HG03558 (cell line): Measurements from ENCODE around the gene LSM7.

Experiments
- ATAC-seq: cut with Tn5 transposase; IDR thresholded peaks from one replicate; pipeline ENCODE4 v1.9.1; 2021; ENCODE audit warnings: moderate number of reproducible peaks; ENCODE audit not compliant: unreplicated experiment; ENCODE audit errors: extremely low read depth

LSM7 gene

DNA sequence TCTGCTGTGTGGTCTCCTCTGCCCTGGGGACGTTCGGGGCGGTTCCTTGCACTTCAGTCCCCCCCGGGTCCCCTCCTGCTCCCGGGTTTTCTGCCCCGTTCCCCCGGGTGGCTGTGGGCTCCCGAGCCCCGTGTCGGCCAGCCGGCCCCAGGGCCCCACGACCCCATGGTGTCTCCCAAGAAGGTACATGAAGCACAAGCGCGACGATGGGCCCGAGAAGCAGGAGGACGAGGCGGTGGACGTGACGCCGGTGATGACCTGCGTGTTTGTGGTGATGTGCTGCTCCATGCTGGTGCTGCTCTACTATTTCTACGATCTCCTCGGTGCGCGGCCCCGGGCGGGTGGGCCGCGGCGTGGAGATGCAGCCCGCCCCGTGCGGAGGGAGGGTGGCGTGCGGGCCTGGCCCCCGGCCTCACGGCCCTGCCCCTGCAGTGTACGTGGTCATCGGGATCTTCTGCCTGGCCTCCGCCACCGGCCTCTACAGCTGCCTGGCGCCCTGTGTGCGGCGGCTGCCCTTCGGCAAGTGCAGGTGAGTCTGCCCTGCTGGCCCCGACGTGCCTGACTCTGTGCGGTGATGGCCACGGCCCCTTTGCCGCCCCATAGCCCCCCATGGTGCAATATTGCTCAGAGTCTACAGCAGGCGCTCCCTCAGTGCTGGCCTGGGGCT is 11.4 kb upstream of the LSM7 start:
- no peak for ATAC-seq

DNA sequence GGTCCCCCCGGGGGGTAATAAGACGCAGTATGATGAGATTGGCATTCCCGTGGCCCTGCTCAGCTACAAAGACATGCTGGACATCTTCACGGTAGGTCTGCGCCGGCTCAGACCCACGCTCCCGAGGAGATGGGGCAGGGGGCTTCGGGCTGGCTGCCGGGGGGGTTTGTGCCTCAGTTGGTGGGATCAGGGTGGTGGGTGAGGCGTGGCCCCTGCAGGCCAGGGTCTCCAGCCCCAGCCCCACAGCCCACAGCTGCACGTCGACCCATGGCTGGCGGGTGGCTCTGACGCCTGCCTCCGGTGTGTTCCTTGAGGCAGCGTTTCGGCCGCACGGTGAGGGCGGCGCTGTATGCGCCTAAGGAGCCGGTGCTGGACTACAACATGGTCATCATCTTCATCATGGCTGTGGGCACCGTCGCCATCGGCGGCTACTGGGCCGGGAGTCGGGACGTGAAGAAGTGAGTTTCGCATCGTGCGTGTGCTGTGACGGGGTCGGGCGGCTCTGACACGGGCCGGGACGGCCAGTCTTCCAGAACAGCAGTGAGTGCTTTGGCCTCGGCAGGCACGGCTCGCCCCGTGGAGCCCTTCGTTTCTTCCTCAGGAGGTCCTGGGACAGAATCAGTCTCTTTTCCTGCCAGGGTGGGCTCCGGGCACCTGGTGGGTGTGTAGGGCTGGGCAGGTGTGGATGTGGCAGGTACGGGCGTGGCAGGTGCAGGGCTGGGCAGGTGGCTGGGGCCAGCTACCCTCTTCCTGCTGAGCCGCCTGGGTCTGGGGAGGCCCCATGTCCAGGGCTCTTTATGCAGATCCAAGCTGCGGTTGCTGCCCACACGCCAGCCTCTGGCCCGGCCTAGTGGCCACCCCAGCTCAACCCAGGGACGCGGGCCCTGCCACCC is 10.6 kb upstream of the LSM7 start:
- no peak for ATAC-seq

DNA sequence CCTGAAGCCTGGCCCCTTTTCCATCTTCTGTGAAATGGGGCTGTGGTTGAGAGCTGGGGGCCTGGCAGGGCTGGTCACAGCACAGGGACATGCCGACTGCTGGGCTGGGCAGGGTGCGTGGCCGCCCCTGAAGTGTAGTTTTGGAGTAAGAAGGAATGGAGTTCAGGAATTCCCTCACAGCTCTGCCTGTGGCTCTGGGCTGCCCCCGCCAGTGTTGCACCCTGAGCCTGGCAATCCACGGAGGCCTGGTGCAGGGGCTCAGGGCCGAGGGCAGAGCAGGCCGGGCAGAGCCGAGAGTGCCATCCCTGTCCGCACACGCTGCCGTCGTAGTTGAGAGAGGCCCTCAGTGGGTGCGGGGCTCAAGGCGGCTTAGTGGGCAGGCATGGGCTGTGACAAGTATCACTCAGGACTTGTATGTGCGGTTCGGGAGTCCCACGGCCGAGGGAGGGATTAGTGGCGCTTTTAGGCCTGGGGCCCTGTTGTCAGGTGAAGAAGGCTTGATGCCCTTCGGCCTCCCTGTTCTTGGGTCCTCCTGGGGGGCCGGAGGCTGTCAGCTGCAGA is 9.7 kb upstream of the LSM7 start:
- ATAC-seq: no peak

DNA sequence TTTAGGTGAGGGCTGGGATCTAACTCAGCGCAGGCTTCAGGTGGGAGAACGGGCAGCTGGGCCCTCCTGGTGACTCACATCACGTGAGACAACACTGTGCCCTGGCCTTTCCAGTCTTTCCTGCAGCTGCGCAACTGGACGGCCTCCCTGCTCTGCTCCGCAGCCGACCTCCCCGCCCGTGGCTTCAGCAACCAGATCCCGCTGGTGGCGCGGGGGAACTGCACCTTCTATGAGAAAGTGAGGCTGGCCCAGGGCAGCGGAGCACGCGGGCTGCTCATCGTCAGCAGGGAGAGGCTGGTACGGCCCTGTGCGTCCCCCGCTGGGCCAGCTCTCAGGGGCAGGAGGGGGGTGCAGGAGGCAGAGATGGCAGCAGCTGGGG is 8.9 kb upstream of the LSM7 start:
- no peak for ATAC-seq

DNA sequence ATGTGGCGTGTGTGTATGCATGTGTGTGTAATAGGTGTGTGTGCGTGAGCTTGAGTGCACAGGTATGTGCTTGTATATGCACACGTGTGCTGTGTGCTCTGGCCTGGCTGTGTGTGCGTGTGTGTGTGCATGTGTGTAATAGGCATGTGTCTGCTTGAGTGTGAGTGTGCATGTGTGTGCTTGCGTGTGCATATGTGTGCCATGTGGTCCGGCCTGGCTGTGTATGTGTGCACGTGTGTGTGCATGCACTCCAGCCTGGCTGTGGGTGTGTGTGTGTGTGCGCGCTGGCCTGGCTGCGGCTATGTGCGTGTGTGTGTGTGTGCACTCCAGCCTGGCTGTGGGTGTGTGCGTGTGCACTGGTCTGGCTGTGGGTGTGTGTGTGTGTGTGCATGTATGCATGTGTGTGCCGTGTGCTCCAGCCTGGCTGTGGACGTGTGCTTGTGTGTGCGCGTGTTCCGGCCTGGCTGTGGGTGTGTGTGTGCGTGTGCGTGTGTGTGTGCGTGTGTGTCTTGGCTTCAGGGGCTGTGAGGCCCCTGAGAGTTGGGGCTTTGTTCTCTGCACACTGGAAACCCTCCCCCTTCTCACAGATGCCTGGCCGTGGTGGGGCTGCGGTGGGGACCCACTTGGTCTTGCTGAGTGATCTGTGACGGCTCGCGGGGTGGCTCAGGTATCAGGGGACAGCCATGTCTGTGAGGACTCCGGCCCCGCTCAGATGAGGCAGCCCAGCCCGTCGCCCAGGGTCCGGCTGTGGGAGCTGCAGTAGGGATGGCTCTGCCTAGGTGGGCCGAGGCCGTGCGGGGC is 8.3 kb upstream of the LSM7 start:
- no peak for ATAC-seq

DNA sequence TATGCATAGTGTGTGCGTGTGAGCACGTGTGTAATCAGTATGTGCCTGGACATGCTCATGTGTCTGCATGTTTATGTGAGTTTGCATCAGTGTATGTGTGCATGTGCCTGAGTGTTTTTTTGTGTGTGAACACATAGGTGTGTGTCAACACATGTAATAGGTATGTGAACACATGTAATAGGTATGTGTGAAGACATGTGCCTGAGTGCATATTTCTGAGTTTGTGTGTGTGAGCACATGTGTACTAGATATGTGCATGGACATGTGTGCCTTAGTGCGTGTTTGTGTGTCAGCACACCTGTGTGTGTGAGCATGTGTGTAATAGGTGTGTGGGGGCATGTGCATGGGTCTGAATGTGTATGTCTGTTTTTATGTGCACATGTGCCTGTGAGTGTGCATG is 7.5 kb upstream of the LSM7 start:
- no peak for ATAC-seq

DNA sequence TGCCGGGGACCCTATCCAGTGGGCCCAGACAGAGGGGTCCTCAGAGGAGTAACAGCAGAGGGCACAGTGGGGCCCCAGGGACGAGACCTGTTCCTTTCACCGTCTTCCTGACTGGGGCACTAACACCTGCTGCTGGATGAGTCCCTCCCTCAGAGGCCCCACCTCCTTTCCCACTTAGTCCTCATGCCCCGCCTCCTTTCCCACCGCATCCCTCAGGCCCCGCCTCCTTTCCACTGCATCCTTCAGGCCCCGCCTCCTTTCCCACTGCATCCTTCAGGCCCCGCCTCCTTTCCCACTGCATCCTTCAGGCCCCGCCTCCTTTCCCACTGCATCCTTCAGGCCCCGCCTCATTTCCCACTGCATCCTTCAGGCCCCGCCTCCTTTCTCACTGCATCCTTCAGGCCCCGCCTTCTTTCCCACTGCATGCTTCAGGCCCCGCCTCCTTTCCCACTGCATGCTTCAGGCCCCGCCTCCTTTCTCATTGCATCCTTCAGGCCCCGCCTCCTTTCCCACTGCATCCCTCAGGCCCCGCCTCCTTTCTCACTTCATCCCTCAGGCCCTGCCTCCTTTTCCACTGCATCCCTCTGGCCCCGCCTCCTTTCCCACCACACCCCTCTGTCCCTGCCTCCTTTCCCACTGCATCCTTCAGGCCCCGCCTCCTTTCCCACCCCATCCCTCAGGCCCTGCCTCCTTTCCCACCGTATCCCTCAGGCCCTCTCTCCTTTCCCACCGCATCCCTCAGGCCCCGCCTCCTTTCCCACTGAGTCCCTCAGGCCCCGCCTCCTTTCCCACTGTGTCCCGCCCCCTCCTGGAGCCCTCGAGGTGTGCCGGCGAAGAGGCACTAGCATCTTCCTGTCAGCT is 6.8 kb upstream of the LSM7 start:
- no peak for ATAC-seq

DNA sequence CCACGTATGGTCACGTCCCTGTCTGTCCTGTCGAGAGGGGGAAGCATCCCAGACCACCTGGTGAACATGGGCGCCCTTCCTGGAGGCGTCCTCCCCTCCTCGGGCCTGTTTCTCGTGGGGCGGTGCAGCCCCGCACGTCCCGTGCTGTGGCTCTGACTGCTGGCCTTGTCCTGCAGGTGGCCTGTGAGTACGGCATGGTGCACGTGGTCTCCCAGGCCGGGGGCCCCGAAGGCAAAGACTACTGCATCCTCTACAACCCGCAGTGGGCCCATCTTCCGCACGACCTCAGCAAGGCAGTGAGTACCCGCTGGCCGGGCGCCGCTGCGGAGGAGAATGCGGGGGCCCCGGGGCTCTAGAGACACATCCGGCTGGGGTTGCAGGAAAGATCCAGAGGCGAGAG is 6.0 kb upstream of the LSM7 start:
- no peak for ATAC-seq

- no peak for ATAC-seq
These were observed 5.4 kb upstream of the LSM7 start for GRCh38 chr19:2333807-2334211.

- no peak for ATAC-seq
These were observed 4.8 kb upstream of the LSM7 start for GRCh38 chr19:2333027-2333806.

DNA sequence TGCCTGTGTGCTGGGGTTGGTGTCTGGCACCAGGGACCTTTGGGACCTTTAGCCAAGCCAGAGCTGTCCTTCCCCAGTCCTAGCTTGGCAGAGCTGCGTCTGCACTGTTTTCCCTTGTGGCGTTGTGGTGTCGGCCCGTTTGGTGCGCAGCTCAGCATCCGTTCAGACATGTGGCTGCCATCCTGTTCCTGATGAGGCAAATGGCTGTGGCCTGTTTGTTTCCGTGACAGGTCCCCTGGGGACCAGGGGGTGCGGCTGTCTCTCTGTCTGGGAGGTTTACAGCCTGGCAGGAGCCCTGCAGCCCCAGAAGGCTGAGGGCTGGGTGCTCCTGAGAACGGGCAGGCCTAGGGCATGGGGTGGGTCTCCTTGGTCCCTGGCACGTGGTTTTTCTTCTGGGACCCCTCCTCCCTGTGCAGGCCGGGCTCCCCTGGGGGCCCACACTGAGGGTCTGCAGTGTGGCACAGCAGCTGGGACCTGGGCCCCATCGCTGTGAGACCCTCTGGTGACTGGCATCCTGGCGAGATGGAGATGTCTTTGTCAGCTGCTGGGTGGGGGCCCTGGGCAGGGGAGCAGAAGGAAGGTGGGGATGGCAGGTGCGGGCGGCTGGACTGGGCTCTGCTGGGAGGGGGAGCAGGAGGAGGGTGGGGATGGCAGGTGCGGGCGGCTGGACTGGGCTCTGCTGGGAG is 4.1 kb upstream of the LSM7 start:
- no peak for ATAC-seq

DNA sequence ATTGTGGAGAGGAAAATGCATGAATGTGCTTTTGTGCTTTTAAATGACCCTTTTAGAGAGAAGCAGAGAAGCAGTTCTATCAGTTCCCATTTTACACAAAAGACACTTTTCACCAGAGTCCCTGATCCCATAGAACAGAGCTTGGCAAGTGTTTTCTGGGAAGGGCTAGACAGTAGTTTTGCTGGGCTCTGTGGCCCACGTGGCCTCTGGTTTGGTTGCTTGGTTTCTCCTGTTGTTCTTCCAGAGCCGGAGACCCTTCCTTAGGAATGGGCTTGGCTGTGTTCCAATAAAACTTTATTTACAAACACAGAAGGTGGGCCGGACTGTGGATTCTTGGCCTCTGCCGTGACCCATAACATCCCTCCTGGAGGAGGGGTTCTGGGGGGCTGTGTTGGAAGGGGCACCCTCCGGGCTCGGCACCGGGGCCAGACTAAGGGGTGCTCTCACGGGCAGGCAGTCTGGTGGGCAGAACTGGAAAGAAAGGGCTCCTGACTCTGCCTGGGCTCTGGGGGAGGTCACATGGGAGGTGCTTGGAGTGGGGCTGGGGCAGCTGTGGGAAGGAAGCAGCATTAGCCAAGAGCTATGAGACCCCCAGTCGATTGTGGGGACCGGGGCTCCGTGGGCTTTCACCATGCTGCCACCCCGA is 3.3 kb upstream of the LSM7 start:
- ATAC-seq: no peak

DNA sequence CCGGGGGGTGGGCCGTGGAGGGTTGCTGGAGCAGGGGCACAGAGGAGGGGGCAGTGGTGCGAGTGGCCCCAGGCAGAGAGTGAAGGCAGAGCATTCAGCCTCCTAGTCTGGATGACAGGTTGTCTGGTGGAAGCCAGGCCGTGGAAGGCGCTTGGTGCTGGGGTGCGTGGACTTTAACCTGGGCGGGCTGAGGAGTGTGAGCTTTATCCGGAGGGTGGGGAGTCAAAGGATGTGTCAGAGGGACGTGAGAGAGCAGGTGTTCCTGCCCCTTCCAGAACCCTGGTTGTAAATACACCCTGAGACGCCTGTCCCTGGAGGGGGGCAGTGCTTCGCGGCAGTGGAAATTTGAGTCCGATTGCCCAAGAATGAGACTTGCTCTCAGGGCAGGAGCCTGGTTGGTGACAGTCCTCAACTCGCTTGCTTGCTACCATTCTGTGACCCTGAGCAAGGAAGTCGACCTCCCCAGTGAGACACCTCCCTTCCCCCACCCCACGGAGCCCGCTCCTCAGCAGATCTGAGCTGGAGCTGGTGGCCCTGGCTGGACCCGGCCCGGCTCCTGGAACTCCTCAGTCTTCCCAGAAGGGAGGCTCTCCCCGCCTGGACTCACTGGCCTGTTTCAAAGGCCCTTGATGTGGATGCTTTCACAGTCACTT is 2.4 kb upstream of the LSM7 start:
- ATAC-seq: no peak

- no peak for ATAC-seq
These were observed 1.9 kb upstream of the LSM7 start for GRCh38 chr19:2330255-2330631.

GRCh38 chr19:2329501-2329916 is 1.1 kb upstream of the LSM7 start:
- no peak for ATAC-seq

- ATAC-seq: no peak
These were observed 728 bp upstream of the LSM7 start for GRCh38 chr19:2329149-2329478.

DNA sequence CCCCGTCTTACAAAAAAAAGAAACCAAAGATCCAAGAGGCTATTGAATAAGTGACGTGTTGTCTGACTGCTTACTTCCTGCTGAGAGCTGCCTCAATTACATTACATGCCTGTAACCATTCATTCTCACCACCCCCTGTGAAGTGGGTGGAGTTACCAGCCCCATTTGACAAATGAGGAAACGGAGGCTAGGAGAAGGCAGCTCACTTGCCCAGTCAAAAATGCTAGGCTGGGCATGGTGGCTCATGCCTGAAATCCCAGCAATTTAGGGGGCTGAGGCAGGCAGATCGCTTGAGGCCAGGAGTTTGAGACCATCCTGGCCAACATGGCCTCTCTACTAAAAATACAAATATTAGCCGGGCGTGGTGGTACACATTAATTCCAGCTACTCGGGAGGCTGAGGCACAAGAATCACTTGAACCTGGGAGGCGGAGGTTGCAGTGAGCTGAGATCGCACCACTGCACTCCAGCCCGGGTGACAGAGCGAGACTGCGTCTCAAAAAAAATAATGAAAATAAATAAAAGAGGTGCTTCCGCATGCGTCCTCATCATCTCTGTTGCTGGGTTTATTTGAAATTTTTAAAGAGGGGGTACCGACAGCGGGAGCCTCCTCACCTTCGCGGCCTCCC is 499 bp downstream of the LSM7 start:
- ATAC-seq: no peak
